HEK293 (cell line): Measurements from ENCODE around the gene FAR1.
A peak's percentile ranks its signal among the peaks of the same experiment; 100 is the strongest.

ENCODE experiments used
- CTCF ChIA-PET: fragments of 350-600 bp; formaldehyde crosslinking; extraction: SDS; loops from one replicate; lab custom pipeline; 2021; ENCODE audit warnings: antibody characterized with exemption; lab: Yijun Ruan, JAX
- POLR2A ChIA-PET: fragments of 300-600 bp; formaldehyde crosslinking; extraction: SDS; loops from one replicate; lab custom pipeline; 2020; ENCODE audit warnings: antibody characterized with exemption, inconsistent platforms; lab: Yijun Ruan, JAX
- H3K27ac ChIP-seq: fragments of 200-500 bp; sonication (Bioruptor generic); 2 replicates; pipeline ENCODE4 v1.5.1; 2014; ENCODE audit warnings: low read depth, low read length, control low read depth, inconsistent platforms; ENCODE audit errors: extremely low read depth
- H3K36me3 ChIP-seq, 2 experiments: fragments of 200-500 bp in 1 of 2; sonication (Bioruptor generic) in 1 of 2; 1 replicate in 1 of 2; 2 replicates in 1 of 2; pipeline ENCODE4 v1.5.1; 2014 to 2017; ENCODE audit warnings: inconsistent platforms in 2 of 2, low read length in 2 of 2; ENCODE audit not compliant: control insufficient read depth in 2 of 2, insufficient read depth in 1 of 2
- H3K4me1 ChIP-seq: fragments of 200-500 bp; sonication (Bioruptor generic); 2 replicates; pipeline ENCODE4 v1.5.1; 2014; ENCODE audit warnings: mild to moderate bottlenecking, low read length, inconsistent platforms; ENCODE audit not compliant: control insufficient read depth, insufficient read depth
- H3K4me3 ChIP-seq: 2 replicates; pipeline ENCODE4 v1.5.1; 2011; ENCODE audit warnings: low read depth, mild to moderate bottlenecking, control low read depth, low read length, moderate library complexity
- H3K9me3 ChIP-seq: fragments of 200-500 bp; sonication (Bioruptor generic); 2 replicates; pipeline ENCODE4 v1.5.1; 2014; ENCODE audit warnings: low read depth, low read length, inconsistent platforms; ENCODE audit not compliant: control insufficient read depth, insufficient read depth
- GFI1B ChIP-seq: fragments of 450-650 bp; formaldehyde crosslinking; IDR thresholded peaks from 2 replicates; pipeline ENCODE4 v1.5.1; 2016; ENCODE audit warnings: missing biosample characterization, missing genetic modification characterization
- KLF1 ChIP-seq: fragments of 450-650 bp; formaldehyde crosslinking; IDR thresholded peaks from 2 replicates; pipeline ENCODE4 v1.5.1; 2016; ENCODE audit warnings: missing biosample characterization, missing genetic modification characterization
- KLF16 ChIP-seq: fragments of 450-650 bp; formaldehyde crosslinking; IDR thresholded peaks from 2 replicates; pipeline ENCODE4 v1.5.1; 2017; ENCODE audit warnings: missing biosample characterization, missing genetic modification characterization
- KLF8 ChIP-seq: fragments of 450-650 bp; formaldehyde crosslinking; IDR thresholded peaks from 2 replicates; pipeline ENCODE4 v1.5.1; 2016; ENCODE audit warnings: missing biosample characterization, missing genetic modification characterization
- MYNN ChIP-seq: fragments of 450-650 bp; formaldehyde crosslinking; IDR thresholded peaks from 2 replicates; pipeline ENCODE4 v1.5.1; 2016; ENCODE audit warnings: missing biosample characterization, missing genetic modification characterization, borderline replicate concordance
- SP2 ChIP-seq: fragments of 450-650 bp; formaldehyde crosslinking; IDR thresholded peaks from 2 replicates; pipeline ENCODE4 v1.5.1; 2016; ENCODE audit warnings: missing biosample characterization, missing genetic modification characterization
- SP3 ChIP-seq: fragments of 450-650 bp; formaldehyde crosslinking; IDR thresholded peaks from 2 replicates; pipeline ENCODE4 v1.5.1; 2016; ENCODE audit warnings: missing biosample characterization, missing genetic modification characterization
- WT1 ChIP-seq: fragments of 450-650 bp; formaldehyde crosslinking; IDR thresholded peaks from 2 replicates; pipeline ENCODE4 v1.5.1; 2016; ENCODE audit warnings: missing biosample characterization, missing genetic modification characterization
- ZBTB17 ChIP-seq: fragments of 450-650 bp; formaldehyde crosslinking; IDR thresholded peaks from 2 replicates; pipeline ENCODE4 v1.5.1; 2016; ENCODE audit warnings: missing biosample characterization, missing genetic modification characterization
- ZBTB20 ChIP-seq: fragments of 450-650 bp; formaldehyde crosslinking; IDR thresholded peaks from 2 replicates; pipeline ENCODE4 v1.5.1; 2016; ENCODE audit warnings: missing biosample characterization, missing genetic modification characterization
- ZBTB8A ChIP-seq: fragments of 450-650 bp; formaldehyde crosslinking; IDR thresholded peaks from 2 replicates; pipeline ENCODE4 v1.5.1; 2016; ENCODE audit warnings: missing biosample characterization, missing genetic modification characterization
- ZFHX2 ChIP-seq: fragments of 450-650 bp; formaldehyde crosslinking; conservative IDR thresholded peaks from 2 replicates; pipeline ENCODE4 v1.5.1; 2016; ENCODE audit warnings: missing biosample characterization, missing genetic modification characterization
- ZNF366 ChIP-seq: fragments of 450-650 bp; formaldehyde crosslinking; conservative IDR thresholded peaks from 2 replicates; pipeline ENCODE4 v1.5.1; 2016; ENCODE audit warnings: missing biosample characterization, missing genetic modification characterization
- ZNF423 ChIP-seq: fragments of 450-650 bp; formaldehyde crosslinking; IDR thresholded peaks from 2 replicates; pipeline ENCODE4 v1.5.1; 2016; ENCODE audit warnings: missing biosample characterization, missing genetic modification characterization
- ZNF473 ChIP-seq: fragments of 450-650 bp; formaldehyde crosslinking; IDR thresholded peaks from 2 replicates; pipeline ENCODE4 v1.5.1; 2017; ENCODE audit warnings: missing biosample characterization, missing genetic modification characterization
- ZNF501 ChIP-seq: fragments of 450-650 bp; formaldehyde crosslinking; IDR thresholded peaks from 2 replicates; pipeline ENCODE4 v1.5.1; 2016; ENCODE audit warnings: missing biosample characterization, missing genetic modification characterization
- ZNF521 ChIP-seq: fragments of 450-650 bp; formaldehyde crosslinking; IDR thresholded peaks from 2 replicates; pipeline ENCODE4 v1.5.1; 2017; ENCODE audit warnings: missing biosample characterization, mild to moderate bottlenecking, missing genetic modification characterization
- ZNF660 ChIP-seq: fragments of 450-650 bp; IDR thresholded peaks from 2 replicates; pipeline ENCODE4 v1.5.1; 2018; ENCODE audit warnings: missing biosample characterization, mild to moderate bottlenecking, missing genetic modification characterization
- ZSCAN16 ChIP-seq: fragments of 450-650 bp; formaldehyde crosslinking; IDR thresholded peaks from 2 replicates; pipeline ENCODE4 v1.5.1; 2016; ENCODE audit warnings: missing biosample characterization, missing genetic modification characterization
- TF ChIP-seq, protein P1 (sequence below): fragments of 450-650 bp; formaldehyde crosslinking; IDR thresholded peaks from 2 replicates; pipeline ENCODE4 v1.5.1; 2017; ENCODE audit warnings: missing biosample characterization, missing genetic modification characterization
- TF ChIP-seq, protein P2 (sequence below): fragments of 450-650 bp; formaldehyde crosslinking; IDR thresholded peaks from 2 replicates; pipeline ENCODE4 v1.5.1; 2016; ENCODE audit warnings: missing biosample characterization, missing genetic modification characterization
- TF ChIP-seq, protein P3 (sequence below): fragments of 450-650 bp; formaldehyde crosslinking; IDR thresholded peaks from 2 replicates; pipeline ENCODE4 v1.5.1; 2017; ENCODE audit warnings: missing biosample characterization, missing genetic modification characterization
- TF ChIP-seq, protein P4 (sequence below): fragments of 450-650 bp; formaldehyde crosslinking; IDR thresholded peaks from 2 replicates; pipeline ENCODE4; 2016; ENCODE audit warnings: missing biosample characterization, missing genetic modification characterization
- TF ChIP-seq, protein P5 (sequence below): fragments of 450-650 bp; formaldehyde crosslinking; IDR thresholded peaks from 2 replicates; pipeline ENCODE4 v1.5.1; 2016; ENCODE audit warnings: missing biosample characterization, missing genetic modification characterization
- TF ChIP-seq, protein P6 (sequence below): fragments of 450-650 bp; IDR thresholded peaks from 2 replicates; pipeline ENCODE4 v1.5.1; 2018; ENCODE audit warnings: missing biosample characterization, mild to moderate bottlenecking, missing genetic modification characterization
- TF ChIP-seq, protein P7 (sequence below): fragments of 450-650 bp; formaldehyde crosslinking; IDR thresholded peaks from 2 replicates; pipeline ENCODE4 v1.5.1; 2016; ENCODE audit warnings: missing biosample characterization, missing genetic modification characterization

FAR1 gene

DNA sequence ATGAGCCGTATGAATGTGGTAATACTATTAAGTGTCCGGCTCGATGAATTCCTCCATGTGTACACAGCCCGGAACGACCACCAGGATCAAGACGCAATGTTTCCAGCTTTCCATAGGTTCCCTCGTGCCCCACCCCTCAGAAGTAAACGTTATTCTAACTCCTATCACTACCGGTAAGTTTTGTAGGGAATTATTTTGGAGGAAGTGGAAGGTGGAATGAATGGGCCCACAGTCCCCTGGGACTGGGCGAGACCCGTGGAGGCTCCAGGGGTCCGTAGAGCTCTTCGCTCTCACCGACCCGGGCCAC lies 720 bp upstream of the FAR1 start:
- H3K27ac ChIP-seq = peak overlapping the region; percentile 54; the same call in 1 of the 2 replicates
- H3K36me3 ChIP-seq = peaks cover 0 to 4% of the 10 kb centered on the region in 2 experiments; a peak in 1 of 3 replicates
- H3K9me3 ChIP-seq = no peaks in the 10 kb centered on the region
- no peak for TF ChIP-seq ZSCAN16 (tag by site-specific recombination)
- TF ChIP-seq ZNF423 = 0 out of 2 replicates have a peak, but pooled peaks have one; percentile 18
- 0 out of 2 replicates have a peak, but pooled peaks have one; percentile 41 for TF ChIP-seq ZNF501 (tag by site-specific recombination)
- TF ChIP-seq ZNF521 (tag by site-specific recombination) = no peak
- TF ChIP-seq MYNN (tag by site-specific recombination) = no peak
- CTCF ChIA-PET = interaction anchor here (0.7 to 1.5 kb wide), 2 partner anchors 28 to 1335 kb away, joined by 3 to 4 read pairs; no protein-coding TSS in a partner anchor
- POLR2A ChIA-PET = interaction anchor here (0.5 to 1.5 kb wide), 4 partner anchors 48 to 1337 kb away, joined by 3 to 4 read pairs (median 4); partner anchors contain the start of gene BTBD10
- H3K4me1 ChIP-seq = peaks cover 2% of the 10 kb centered on the region; the same call in 1 of the 2 replicates
- H3K4me3 ChIP-seq = peak overlapping the region; percentile 64

DNA sequence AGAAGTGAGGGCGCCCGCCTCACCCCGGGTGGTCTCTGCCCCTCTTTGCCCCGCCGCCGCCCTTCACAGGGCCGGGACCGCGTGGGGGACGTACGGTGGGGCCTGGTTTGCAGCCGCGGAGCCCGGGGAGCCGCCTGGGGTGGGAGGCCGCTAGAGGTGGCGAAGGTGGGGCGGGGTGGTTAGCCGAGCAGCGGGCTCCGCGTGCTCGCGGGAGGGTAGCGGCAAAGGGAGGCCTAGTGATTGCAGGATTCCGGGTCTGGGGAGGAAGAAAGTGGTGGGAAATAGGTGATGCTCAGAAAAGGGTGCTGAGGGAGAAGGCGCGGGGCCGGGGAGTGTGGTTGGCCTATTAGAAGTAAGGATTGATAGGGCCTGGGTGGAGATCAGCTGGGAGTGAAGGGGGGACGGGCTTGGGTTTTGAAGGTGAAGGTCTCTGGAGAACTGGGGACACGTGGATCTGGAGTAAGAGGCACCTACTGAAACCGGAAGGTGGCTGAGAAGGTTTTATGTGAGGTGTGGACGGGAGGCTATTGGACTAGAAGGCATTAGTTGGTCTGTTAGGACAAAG lies 571 bp downstream of the FAR1 start:
- Histone ChIP-seq H3K27ac (peak overlapping the region; percentile 57; the same call in 1 of the 2 replicates), H3K4me3 (peak overlapping the region; percentile 93), H3K36me3 (peaks cover 0 to 4% of the 10 kb centered on the region in 2 experiments; a peak in 1 of 3 replicates), H3K4me1 (peaks cover 2% of the 10 kb centered on the region; the same call in 1 of the 2 replicates), H3K9me3 (no peaks in the 10 kb centered on the region)
- CTCF ChIA-PET = no interaction called here
- POLR2A ChIA-PET = interaction anchor here (1.1 to 1.6 kb wide), 3 partner anchors 9 to 206 kb away, joined by 3 to 6 read pairs (median 4); partner anchors contain the start of gene BTBD10
- TF ChIP-seq KLF16 (tag by site-specific recombination) (peak; percentile 38; the same call in 1 of the 2 replicates), ZNF473 (tag by site-specific recombination) (no peak), ZNF366 (0 out of 2 replicates have a peak, but pooled peaks have one; percentile 26), ZNF660 (0 out of 2 replicates have a peak, but pooled peaks have one; percentile 24), GFI1B (tag by site-specific recombination) (no peak), KLF8 (tag by site-specific recombination) (peak; percentile 42), ZBTB8A (peak; percentile 55), WT1 (tag by site-specific recombination) (peak; percentile 26; the same call in 1 of the 2 replicates), ZNF423 (peak; percentile 17; the same call in 1 of the 2 replicates), ZFHX2 (tag by site-specific recombination) (0 out of 2 replicates have a peak, but pooled peaks have one; percentile 3), ZBTB20 (tag by site-specific recombination) (peak; percentile 41; the same call in 1 of the 2 replicates), SP2 (tag by site-specific recombination) (peak; percentile 51), SP3 (tag by site-specific recombination) (peak; percentile 42), KLF1 (tag by site-specific recombination) (peak; percentile 47), ZBTB17 (tag by site-specific recombination) (no peak)
- TF ChIP-seq, protein P1, sequence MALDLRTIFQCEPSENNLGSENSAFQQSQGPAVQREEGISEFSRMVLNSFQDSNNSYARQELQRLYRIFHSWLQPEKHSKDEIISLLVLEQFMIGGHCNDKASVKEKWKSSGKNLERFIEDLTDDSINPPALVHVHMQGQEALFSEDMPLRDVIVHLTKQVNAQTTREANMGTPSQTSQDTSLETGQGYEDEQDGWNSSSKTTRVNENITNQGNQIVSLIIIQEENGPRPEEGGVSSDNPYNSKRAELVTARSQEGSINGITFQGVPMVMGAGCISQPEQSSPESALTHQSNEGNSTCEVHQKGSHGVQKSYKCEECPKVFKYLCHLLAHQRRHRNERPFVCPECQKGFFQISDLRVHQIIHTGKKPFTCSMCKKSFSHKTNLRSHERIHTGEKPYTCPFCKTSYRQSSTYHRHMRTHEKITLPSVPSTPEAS = peak; percentile 51; the same call in 1 of the 2 replicates
- TF ChIP-seq, protein P2, sequence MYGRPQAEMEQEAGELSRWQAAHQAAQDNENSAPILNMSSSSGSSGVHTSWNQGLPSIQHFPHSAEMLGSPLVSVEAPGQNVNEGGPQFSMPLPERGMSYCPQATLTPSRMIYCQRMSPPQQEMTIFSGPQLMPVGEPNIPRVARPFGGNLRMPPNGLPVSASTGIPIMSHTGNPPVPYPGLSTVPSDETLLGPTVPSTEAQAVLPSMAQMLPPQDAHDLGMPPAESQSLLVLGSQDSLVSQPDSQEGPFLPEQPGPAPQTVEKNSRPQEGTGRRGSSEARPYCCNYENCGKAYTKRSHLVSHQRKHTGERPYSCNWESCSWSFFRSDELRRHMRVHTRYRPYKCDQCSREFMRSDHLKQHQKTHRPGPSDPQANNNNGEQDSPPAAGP (tag by site-specific recombination) = no peak
- TF ChIP-seq, protein P3, sequence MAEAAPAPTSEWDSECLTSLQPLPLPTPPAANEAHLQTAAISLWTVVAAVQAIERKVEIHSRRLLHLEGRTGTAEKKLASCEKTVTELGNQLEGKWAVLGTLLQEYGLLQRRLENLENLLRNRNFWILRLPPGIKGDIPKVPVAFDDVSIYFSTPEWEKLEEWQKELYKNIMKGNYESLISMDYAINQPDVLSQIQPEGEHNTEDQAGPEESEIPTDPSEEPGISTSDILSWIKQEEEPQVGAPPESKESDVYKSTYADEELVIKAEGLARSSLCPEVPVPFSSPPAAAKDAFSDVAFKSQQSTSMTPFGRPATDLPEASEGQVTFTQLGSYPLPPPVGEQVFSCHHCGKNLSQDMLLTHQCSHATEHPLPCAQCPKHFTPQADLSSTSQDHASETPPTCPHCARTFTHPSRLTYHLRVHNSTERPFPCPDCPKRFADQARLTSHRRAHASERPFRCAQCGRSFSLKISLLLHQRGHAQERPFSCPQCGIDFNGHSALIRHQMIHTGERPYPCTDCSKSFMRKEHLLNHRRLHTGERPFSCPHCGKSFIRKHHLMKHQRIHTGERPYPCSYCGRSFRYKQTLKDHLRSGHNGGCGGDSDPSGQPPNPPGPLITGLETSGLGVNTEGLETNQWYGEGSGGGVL (tag by site-specific recombination) = peak; percentile 58
- TF ChIP-seq, protein P4, sequence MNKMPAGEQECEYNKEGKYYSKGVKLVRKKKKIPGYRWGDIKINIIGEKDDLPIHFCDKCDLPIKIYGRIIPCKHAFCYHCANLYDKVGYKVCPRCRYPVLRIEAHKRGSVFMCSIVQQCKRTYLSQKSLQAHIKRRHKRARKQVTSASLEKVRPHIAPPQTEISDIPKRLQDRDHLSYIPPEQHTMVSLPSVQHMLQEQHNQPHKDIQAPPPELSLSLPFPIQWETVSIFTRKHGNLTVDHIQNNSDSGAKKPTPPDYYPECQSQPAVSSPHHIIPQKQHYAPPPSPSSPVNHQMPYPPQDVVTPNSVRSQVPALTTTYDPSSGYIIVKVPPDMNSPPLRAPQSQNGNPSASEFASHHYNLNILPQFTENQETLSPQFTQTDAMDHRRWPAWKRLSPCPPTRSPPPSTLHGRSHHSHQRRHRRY = no peak
- TF ChIP-seq, protein P5, sequence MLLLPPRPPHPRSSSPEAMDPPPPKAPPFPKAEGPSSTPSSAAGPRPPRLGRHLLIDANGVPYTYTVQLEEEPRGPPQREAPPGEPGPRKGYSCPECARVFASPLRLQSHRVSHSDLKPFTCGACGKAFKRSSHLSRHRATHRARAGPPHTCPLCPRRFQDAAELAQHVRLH (tag by site-specific recombination) = 0 out of 2 replicates have a peak, but pooled peaks have one; percentile 51
- TF ChIP-seq, protein P6, sequence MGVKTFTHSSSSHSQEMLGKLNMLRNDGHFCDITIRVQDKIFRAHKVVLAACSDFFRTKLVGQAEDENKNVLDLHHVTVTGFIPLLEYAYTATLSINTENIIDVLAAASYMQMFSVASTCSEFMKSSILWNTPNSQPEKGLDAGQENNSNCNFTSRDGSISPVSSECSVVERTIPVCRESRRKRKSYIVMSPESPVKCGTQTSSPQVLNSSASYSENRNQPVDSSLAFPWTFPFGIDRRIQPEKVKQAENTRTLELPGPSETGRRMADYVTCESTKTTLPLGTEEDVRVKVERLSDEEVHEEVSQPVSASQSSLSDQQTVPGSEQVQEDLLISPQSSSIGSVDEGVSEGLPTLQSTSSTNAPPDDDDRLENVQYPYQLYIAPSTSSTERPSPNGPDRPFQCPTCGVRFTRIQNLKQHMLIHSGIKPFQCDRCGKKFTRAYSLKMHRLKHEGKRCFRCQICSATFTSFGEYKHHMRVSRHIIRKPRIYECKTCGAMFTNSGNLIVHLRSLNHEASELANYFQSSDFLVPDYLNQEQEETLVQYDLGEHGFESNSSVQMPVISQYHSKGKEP (tag by site-specific recombination) = no peak
- TF ChIP-seq, protein P7, sequence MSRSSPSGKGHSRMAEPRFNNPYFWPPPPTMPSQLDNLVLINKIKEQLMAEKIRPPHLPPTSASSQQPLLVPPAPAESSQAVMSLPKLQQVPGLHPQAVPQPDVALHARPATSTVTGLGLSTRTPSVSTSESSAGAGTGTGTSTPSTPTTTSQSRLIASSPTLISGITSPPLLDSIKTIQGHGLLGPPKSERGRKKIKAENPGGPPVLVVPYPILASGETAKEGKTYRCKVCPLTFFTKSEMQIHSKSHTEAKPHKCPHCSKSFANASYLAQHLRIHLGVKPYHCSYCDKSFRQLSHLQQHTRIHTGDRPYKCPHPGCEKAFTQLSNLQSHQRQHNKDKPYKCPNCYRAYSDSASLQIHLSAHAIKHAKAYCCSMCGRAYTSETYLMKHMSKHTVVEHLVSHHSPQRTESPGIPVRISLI = no peak
